Smooth muscle cell of the brain vasculature (primary cell): ENCODE results near the gene CHD9.
"Not testable (repeated sequence)": the region's sequence is repeated elsewhere in the genome, so short reads cannot be mapped to it uniquely, and the experiment has no call there.

Experiments used
- DNase-seq: peaks from one replicate; pipeline ENCODE4 v3.0.0-alpha.2; 2012; ENCODE audit warnings: low read depth, low spot score

CHD9 gene

DNA sequence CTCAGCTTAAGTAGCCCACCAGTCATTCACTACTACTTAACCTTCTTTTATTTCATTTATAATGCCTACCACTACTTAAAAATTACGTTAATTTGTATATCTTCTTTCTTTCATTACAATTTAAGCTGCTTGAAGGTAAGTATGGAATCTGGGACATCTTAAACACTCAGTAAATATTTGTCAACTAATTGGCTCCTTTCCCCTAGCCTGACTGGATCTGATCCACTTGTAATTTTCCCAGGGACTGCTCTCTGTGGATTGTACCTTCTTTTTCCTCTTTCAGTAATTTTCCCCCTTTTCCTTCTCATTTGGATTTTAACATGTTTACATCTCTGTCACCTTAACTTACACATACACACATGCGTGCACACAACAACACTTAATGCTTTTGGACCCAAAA is 227.1 kb downstream of the CHD9 start:
- DNase-seq, result no peak

DNA sequence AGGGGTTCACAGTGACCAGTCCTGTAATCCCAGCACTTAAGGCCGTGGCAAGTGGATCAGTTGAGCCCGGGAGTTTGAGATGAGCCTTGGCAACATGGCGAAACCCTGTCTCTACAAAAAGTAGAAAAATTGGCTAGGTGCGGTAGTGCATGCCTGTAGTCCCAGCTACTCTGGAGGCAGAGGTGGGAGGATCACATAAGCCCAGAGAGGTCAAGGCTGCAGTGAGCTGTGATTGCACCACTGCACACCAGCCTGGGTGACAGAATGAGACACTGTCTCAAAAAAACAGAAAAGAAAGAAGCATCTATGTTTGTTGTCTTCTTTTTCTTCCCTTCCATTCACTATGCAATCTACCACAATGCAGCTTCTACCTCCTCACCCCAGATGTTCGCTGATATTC is 227.5 kb downstream of the CHD9 start:
- DNase-seq, result no peak

DNA sequence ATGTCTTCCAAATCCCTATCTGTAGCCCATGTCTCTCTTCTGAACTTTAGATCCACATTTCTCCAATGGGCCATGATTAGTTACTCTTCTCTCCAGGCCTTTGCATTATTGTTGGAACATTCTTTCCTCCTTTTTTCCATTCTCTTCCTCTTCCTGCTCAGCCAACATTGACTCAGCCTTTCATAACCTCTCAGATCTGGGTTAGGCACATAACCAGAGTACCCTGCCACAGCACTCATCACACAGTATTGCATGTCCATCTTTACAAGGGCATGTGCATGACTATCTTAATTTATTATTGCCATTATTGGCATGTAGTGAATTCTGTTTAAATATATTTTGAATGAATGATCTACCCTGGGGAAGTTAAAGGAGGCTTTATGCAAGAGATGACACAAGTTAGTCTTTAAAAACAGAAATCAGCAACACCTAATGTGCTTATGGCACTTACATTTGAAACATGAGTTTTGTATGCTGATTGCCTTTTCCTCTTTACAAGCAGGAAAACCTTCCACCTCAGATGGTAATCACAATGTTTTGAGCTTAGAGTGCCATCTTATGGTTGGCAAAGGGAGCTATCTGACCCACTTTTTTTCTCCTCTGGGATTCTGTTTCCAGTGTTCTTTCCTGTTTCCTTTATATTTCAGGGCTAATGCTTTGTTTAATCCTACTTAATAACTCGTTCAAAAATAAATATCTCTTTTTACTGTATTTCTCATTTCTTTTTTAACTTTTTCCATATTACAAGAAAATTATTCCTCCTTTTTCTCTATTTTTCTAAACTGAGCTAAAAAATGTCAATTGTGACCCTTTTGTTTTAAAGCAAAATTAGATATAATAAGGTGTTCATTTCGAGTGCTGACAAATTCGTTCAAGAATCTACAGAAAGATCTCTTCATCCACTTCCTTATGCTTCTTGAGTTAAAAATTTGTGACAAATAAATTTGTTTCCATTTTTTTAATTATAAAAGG is 228.5 kb downstream of the CHD9 start:
- peak; percentile 20 for DNase-seq

DNA sequence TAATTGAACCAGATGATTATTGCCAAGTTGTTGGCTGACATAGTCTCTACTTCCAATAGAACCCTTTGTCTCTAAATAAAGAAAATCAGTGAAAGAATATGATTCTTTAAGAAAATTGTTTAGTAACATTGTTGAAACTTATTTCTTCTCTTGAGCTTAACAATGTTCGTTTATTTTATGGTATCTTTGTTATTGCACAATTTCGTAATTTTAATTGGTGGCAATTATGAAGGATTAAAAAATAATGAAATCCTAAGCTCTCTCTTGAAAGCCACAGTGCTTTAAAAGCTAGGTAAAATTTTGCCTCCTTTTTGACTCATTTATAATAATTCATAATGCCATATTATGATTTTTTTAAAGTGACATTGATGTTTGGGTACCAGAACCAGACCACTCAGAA is 230.4 kb downstream of the CHD9 start:
- no peak for DNase-seq

DNA sequence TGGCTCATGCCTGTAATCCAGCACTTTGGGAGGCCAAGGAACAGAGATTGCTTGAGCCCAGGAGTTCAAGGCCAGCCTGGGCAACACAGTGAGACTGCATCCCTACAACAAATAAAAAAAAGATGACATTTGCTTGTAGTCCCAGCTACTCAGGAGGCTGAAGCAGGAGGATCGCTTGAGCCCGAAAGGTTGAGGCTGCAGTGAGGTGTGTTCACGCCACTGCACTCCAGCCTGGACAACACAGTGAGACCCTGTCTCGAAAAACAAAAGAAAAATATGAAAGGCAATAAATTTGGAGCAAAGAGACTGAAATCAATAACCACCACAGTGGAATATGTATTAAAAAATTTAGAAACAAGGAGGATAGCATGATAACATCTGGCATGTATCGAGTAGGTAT is 235.7 kb downstream of the CHD9 start:
- no peak for DNase-seq

DNA sequence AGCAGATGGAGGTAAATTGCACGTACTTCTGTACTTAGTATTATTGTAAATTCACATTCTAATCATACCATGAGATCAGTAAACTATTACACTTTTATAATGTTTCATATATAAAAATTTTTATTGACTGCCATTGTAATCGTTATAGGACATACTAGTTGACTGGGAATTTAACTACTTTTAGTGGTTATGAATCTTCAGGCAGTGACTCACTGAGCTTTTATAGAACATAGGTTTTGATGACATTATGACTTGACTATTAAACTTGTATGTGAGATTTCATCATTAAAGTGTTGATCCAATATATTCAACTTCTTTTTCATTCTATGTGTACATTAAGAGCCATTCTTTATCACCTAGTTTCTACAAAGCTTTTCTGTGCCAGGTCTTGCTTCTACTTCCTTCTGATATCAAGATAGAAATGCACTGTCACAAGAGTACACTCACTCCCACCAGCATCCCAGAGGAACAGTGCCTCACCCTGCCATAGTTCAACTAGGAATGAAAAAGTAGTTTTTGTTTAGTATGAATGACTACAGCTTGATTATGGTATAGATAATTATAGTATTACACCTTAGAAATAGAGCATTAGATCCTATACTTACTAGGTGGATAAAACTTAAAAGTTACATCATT is 237.1 kb downstream of the CHD9 start:
- DNase-seq, result no peak

DNA sequence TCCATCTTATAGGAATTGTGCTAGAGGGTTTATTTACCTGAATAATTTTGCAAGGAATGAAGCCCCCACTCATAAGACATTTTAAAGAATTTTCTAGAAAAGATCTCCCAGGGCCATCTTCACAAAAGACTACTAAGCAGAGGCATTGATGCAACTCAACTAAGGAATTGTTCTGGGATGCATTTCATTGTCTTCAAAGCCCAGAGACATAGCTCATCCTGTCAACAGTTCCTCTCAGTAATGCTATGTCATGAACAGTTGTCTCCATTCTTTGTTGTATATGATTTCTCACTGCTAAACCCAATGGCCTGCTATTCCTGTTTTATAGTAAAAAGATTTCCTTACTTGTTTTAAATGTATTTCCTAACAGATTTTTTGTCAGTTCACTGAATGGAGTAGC is 242.7 kb downstream of the CHD9 start:
- DNase-seq, result no peak

DNA sequence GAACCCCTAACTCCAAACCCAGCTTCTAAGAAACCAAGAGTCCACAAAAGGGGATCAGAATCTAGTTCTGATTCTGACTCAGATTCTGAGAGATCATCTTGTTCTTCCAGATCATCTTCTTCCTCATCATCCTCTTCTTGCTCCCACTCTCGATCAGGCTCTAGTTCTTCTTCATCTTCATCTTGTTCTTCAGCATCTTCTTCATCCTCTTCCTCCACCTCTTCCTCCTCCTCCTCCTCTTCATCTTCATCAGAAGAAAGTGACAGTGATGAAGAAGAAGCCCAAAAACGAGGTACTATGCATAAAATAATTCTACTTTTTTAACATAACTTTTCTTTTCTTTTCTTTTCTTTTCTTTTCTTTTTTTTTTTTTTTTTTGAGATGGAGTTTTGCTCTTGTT is 249.5 kb downstream of the CHD9 start:
- DNase-seq, result no peak

DNA sequence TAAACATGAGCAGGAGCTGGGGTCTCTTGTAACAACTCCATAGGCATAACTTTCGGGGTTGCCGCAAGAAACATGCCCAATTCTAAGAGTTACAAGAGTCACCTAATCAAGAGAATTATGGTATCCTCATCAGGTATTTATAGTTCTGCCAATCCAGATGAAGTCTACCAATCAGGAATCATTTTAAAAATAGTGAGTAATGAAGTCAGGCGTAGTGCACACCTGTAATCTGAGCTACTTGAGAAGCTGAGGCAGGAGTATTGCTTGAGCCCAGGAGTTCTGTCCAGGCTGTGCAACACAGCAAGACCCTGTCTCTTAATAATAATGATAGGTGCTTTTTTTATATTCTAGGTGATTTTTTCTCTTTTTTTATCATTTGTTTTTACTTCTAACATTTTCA is 251.0 kb downstream of the CHD9 start:
- DNase-seq, result no peak

DNA sequence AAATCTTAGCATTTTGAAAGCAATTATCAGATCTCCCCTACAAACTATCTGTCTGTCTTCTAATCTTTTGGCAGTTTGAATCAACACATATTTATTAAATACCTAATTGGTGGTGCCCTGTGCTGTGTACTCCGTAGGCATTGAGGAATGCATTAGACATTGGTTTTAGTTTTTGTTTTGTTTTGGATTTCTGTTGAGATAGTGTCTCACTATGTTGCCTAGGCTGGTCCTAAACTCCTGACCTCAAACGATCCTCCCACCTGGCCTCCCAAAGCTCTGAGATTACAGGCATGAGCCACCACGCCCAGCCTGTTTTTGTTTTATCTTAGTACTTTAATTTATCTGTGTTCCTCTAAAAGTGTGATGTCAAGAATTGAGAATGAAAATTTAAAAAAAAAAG is 254.7 kb downstream of the CHD9 start:
- no peak for DNase-seq

DNA sequence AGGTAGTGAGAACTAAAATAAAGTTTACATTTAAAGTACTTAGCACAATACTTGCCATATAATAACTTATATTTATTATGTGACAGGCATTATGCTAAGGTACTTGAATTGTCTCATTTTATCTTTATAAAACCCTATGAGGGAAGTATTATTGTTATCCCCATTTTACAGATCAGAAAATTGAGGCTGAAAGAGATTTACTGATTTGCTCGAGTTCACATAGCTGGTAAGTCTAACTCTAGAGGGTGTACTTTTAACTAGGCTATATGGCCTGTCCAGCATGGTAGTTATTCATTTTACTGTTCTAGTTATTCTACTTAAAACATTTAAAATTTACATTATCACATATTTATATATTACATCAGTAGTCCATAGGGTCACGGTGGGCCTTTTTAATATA is 266.2 kb downstream of the CHD9 start:
- DNase-seq, result no peak

DNA sequence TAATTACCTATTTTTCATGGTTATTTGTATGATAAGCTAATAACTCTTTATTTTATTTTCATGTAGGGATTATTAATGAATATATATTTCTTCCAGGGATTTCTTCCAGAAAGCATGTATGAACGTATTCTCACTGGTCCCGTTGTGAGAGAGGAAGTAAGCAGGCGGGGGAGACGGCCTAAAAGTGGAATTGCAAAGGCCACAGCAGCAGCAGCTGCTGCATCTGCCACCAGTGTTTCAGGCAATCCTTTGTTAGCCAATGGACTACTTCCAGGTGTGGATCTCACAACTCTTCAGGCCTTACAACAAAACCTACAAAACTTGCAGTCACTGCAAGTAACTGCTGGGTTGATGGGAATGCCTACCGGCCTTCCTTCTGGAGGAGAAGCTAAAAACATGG is 269.1 kb downstream of the CHD9 start:
- DNase-seq, result no peak

DNA sequence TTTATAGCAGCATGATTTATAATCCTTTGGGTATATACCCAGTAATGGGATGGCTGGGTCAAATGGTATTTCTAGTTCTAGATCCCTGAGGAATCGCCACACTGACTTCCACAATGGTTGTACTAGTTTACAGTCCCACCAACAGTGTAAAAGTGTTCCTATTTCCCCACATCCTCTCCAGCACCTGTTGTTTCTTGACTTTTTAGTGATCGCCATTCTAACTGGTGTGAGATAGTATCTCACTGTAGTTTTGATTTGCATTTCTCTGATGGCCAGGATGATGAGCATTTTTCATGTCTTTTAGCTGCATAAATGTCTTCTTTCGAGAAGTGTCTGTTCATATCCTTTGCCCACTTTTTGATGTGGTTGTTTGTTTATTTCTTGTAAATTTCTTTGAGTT is 276.2 kb downstream of the CHD9 start:
- not testable (repeated sequence) for DNase-seq

DNA sequence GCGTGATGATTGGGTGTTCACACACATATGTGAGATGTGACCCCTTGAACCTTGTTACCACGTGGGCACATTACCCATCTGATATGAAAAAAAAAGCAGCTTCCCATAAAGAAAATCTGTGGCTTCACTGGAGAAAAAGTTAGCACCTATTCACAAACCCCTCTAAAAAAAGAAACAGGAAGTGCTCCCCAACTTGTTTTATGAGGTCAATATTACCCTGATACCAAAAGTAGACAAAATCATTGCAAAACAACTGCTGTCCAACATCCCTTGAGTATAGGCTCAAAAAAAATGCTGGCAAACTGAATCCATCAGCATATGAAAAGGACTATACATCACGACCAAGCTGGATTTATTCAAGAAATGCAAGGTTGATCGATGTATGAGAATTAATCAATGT is 279.8 kb downstream of the CHD9 start:
- DNase-seq, result no peak

DNA sequence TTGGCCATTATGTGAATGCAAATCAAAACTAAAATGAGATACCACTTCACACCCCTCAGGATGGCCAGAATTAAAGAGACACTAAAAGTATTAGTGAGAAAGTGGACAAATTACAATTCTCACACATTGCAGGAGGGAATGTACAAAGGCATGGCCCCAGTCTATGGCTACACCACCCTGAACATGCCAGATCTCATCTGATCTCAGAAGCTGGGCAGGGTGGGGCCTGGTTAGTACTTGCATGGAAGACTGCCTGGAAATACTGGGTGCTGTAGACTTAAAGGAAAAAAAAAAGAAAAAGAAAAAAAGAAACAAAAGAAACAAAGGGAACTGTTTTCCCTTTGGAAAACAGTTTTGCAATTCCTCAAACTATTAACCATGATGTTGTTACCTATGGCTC is 282.5 kb downstream of the CHD9 start:
- DNase-seq, result no peak

DNA sequence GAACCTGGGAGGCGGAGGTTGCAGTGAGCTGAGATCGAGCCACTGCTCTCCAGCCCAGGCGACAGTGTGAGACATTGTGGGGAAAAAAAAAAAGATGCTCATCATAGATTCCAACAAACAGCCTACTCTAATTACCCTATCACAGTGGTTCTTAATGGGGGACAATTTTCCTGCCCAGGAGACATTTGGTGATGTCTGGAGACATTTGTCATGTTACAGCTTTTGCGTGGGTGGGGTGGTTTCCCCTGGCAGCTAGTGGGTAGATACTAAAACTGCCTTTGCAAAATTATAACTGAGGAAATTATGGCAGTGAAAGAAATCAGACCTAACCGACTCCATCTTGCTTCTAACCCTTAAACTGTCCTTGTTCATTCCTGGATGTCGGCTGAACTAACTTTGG is 287.0 kb downstream of the CHD9 start:
- DNase-seq, result no peak

DNA sequence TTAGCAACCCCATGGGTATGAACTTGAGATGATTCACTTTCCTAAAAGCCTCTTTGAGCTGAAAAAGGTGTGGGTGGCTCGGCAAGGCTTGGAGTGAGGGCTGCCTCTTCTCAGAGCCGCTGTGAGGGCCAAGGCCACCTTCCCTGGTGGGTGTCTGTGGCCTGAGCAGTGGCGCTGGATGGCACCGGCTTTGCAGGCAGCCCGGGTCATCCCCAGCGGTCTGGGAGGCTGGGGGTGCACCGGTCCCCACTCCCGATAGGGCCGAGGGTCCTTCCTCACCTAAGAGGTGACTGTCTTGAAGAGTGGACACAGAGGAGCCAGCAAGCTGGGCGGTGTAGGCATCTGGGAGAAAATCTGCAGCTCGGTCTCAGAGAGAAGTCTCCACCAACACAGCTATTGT is 300.3 kb downstream of the CHD9 start:
- DNase-seq, result no peak

DNA sequence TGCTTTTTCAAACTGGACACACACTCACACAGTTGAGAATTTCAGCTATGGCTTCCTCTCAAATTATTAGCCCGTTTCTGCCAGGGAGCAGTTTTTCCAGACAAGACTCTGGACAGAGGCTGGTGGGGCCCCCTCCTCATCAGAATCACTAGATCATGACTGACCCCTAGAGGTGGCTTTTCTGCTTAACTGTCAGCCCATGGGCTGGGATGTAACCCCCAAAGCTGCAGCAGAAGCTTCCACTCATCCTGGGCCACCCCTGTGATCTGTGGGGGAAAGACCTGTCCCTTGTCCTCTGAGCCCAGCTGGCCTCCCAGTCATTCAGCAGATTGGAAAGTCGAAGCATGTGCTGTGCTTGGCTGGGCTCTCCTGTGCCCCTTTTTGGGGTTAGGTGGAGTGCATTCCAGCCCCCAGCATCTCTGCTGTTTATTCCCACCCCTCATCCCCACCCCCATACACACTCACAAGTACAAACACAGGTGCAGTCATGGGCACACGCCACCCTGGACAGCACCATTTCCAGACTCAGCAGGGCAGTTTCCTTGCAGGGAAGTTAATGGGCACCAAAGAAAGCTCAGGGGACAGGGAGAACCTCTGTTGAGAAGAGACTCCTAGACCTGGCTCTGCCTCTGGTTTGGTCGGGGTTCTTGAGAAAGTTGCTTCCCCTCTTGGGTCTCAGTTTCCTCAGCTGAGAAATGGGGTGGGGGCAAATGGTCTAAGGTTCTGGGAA is 301.9 kb downstream of the CHD9 start:
- DNase-seq, result no peak

DNA sequence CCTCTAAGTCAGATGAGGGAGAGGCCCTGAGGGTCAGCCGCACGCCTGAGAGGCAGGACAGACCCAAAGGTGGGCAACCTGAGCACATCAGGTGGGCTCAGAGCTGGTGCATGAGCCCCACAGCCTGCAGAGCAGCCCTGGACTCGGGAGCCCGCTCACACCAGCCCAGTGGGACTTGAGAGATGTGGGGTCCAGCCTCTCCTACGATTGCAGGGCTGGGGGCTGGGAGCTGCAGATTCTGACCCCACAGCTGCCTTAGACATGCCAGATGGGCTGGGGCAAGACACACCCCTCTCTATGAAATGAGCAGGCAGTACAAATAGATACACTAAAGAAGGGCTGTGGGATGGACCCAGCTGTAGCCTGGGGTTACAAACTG is 302.4 kb downstream of the CHD9 start:
- no peak for DNase-seq

DNA sequence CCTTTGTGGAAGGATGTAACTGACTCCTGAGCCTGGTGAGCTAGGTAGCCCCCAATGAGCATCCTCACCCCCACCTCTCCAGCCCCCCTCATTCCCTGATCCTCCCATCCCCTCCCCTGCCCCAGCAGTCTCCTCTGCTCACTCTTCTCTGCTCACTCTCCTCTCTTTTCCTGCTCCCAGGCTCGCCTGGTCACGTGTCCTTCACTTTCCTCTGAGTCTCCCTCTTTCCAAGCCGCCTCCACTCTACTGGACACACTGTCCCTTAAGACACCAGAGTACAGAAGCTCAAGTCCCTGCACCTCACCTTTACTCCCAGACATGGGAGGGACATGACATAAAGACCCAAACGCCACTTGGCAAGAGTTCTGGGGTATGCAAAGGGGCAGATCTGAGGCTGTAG is 303.2 kb downstream of the CHD9 start:
- DNase-seq, result no peak

DNA sequence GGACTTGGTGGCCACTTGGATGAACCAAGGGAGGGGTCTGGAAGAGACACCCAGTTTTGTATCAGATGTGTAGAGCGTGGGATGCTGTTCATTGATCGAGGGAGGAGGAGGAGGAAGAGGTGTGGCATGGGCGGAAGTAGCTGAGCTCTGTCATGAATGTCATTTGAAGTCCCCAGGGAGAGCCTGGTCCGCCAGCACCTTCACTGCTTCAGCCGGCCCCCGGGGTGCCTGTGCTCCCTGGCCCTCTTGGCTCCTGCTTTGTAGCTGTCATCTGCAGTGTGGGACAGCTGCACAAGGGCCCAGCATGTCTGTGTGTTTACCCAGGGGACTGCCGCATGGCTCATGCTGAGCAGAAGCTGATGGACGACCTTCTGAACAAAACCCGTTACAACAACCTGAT is 304.1 kb downstream of the CHD9 start:
- DNase-seq, result no peak

DNA sequence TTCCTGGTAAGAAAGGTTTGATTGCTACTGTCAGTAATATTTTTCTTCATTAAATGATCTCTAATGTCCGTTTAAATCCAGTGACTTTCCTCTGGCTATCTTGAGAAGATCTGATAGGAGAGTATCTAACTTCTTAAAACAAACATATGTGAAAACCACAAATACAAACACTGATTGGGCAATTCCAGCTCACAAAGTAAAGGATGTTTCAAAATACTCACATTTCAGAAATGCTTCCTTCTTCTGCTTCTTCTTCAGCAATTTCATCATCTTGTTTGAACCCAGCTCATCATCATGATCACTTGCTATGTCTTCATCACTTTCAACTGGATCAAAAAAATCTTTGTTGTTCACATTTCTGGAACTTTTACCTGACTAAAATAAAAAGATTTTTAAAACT is 315.1 kb downstream of the CHD9 start:
- DNase-seq, result no peak

DNA sequence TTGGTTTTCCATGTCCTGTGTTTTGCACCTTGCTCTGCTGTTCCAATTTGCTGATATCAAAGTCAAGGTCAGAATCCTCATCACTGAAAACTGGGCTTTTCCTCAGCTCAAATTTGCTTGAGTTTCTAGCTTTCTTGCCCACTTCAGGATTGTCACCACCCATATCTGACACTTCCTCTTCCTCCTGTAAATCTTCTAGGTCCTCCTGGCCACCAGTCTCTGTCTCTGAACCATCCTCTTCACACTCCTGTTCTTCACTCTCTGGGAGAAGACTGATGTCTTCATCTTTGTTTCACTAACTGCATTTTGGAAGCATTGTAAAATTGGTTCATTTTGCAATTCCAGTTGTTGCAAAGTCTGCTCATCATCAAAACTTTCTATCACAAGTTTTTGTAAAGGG is 316.0 kb downstream of the CHD9 start:
- no peak for DNase-seq
